HG02571 (cell line): ENCODE results near the gene ERCC1.

ENCODE experiments used
- ATAC-seq: cut with Tn5 transposase; IDR thresholded peaks from one replicate; pipeline ENCODE4 v1.9.1; 2021; ENCODE audit warnings: mild to moderate bottlenecking, moderate library complexity; ENCODE audit not compliant: unreplicated experiment

The ERCC1 gene

DNA sequence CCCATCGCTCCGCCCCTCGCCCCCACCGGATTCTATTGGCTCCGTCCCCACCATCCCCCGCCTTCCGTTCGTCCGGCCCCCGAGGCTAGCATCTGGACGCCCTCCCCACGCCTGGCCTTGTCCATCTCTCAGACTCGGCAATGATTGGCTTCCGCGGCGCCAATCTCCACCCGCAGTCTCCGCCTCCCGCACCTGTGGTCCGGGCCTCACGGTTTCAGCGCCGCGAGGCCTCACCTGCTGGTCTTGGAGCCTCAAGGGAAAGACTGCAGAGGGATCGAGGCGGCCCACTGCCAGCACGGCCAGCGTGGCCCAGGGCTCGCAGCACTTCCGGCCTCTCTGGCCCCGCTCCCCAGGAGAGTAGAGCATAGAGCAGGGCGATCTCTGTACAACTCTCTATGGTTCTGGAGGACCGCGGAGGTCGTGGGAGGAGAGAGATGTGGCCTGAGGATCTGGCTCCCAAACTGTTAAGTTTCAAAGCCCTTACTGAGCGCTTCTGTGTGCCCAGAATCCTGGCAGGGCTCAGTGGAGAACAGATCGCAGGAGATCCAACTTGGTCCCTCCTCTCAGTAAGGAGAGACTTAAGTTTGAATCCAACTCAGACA, at the start of gene ERCC1:
ERCC1 (minus strand) TSS at position 329 of the 602 bp plus-strand sequence. CDS start 543 bp downstream, outside the sequence.
- ATAC-seq = peak; percentile 61

DNA sequence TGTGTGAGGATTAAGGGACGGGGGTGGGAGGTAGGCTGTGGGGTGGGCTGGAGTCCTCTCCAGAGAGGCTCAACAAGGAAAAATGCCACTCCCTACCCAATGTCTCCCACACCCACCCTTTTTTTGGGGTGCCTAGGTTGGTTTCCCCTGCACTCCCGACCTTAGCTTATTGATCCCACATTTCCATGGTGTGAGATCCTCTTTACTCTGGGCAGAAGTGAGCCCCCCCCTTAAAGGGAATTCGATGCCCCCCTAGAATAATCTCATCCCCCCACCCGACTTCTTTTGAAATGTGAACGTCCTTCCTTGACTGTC, 49.6 kb upstream of the ERCC1 start:
- ATAC-seq = no peak

DNA sequence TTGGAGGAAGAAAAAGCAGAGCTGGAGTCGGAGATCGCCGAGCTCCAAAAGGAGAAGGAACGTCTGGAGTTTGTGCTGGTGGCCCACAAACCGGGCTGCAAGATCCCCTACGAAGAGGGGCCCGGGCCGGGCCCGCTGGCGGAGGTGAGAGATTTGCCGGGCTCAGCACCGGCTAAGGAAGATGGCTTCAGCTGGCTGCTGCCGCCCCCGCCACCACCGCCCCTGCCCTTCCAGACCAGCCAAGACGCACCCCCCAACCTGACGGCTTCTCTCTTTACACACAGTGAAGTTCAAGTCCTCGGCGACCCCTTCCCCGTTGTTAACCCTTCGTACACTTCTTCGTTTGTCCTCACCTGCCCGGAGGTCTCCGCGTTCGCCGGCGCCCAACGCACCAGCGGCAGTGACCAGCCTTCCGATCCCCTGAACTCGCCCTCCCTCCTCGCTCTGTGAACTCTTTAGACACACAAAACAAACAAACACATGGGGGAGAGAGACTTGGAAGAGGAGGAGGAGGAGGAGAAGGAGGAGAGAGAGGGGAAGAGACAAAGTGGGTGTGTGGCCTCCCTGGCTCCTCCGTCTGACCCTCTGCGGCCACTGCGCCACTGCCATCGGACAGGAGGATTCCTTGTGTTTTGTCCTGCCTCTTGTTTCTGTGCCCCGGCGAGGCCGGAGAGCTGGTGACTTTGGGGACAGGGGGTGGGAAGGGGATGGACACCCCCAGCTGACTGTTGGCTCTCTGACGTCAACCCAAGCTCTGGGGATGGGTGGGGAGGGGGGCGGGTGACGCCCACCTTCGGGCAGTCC, 49.0 kb upstream of the ERCC1 start:
- ATAC-seq = no peak

DNA sequence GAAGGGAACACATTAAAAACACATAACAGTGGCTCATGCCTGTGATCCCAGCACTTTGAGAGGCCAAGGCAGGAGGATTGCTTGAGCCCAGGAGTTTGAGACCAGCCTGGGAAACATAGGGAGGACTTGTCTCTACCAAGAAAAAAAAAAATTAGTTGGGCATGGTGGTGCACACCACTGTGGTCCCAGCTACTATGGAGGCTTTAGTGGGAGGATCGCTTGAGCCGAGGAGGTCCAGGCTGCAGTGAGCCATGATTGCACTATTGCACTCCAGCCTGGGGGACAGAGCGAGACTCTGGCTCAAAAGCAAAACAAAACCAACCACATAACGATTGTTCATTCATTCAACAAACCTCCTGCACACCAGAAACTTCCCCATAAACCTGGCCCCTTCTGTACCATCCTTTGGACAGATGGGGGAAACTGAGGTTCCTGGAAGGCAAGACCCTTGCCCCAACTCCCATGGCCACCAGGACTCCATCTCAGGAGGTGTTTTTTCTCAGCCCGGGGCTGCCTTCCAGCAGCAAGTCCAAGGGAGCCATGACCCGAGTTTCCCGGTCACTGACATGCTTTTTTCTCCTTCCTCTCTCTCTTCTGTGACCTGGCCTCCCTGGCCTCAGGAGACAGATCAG, 48.3 kb upstream of the ERCC1 start:
- no peak for ATAC-seq

DNA sequence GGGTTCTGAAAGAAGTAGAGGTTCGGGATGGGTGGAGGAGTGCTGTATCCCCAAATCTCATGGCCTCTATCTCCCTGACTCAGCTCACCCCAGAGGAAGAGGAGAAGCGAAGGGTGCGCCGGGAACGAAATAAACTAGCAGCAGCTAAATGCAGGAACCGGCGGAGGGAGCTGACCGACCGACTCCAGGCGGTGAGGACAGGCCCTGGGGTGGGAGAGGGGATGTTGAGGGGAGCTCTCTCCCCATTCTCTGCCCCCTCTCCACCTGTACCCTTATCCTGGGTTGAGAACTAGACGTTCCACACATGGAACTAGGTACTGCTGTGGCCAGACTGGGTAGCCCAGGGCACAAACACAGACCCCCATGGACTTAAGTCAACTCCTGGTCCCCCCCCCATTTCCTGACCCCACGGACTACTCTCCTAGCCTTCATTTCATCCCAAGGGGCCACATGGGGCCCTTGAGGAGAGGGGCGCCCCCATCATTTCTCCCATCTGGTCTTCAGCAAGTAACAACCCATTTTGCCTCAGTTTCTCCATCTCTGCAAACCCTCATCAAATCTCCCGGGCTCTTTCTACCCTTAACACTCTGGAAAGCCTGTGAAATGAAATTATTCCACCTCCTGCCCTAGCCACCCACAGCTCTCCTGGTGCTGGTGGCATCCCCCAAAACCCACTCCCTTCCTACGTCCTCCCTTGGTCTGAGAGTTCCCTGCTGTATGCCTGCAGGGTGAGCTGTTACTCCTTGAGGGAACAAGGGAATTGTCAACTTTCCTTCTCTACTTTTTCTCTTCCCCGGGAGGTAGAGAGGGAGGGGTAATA, 47.6 kb upstream of the ERCC1 start:
- no peak for ATAC-seq

DNA sequence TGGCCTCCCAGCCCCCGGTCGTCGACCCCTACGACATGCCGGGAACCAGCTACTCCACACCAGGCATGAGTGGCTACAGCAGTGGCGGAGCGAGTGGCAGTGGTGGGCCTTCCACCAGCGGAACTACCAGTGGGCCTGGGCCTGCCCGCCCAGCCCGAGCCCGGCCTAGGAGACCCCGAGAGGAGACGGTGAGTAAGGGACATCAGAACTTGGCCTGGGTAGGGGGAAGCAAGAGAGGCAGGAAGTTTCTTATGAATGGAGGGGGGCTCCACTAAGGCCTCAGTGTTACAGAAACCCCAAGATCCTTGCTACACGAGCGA, 47.0 kb upstream of the ERCC1 start:
- no peak for ATAC-seq

DNA sequence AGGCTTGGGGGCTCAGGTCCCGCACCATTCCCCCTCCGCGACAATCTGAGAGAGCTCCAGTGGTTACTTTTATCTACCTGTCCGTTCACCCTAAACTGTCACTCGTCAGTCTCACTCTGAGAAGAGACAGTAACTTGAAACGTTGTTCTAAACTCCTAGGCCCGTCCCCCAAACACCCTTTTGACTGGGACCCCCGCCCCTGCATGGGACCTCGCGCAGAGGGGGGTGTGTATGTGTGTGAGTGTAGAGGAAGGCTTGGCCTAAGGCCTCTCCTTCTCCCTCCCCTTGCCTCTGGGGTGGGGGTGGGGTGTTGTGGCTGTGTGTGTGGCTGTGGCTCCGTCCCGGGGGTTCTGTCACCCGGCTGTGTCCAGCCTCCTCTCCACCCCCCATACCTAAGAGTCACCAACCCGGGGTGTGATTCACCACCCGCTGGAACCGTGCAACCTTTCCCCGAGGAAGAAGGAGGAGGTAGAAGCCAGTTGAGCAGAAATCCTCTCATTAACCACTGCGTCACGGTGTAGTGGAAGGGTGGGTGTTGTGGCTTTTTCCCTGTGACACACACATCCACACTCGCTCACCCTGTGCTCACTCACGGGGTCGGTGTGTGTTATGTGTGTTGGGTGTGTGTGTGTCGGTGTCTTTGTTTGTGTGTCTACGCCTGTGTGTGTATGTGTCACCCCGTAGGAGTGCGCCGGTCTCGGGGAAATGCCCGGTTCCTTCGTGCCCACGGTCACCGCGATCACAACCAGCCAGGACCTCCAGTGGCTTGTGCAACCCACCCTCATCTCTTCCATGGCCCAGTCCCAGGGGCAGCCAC, 46.4 kb upstream of the ERCC1 start:
- ATAC-seq = no peak

DNA sequence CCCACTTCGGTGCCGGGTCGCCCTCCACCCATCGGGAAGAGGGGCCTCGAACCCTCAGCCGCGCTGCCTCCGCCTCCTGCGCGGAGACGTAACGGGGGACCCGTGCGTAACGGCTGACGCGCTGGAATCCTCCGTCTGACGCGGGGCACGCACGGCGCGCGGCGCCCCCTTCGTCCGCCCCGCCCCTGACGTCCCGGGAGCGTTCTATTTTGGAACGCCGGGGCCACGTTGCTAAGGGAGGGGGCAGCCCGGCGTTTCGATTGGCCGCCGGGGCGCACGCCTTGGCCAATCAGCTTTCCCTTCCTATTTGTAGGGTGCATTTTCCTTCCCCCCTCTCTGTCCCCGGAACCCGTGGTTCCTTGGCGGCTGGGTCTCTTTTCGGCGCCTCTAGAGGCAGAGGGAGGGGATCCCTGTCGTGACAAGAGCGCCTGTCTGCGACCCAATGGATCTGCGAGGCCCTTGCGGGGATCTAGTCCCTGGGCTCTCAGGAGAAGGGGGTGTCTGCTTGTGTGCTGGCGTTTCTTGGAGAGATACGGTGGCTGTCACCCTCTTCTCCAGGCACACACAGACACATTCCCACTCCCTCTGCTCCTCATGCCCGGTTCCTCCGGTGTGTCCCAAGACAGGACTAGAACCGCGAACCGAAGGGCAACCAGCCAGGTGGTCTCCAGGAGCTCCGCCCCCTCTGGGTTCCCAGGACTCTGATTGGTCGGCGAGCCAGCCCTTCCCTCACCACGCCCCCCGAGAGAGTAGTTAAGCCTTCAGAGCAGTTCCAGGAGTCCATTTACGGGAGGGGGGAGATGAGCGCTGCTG, 45.6 kb upstream of the ERCC1 start:
- ATAC-seq = peak; percentile 45

DNA sequence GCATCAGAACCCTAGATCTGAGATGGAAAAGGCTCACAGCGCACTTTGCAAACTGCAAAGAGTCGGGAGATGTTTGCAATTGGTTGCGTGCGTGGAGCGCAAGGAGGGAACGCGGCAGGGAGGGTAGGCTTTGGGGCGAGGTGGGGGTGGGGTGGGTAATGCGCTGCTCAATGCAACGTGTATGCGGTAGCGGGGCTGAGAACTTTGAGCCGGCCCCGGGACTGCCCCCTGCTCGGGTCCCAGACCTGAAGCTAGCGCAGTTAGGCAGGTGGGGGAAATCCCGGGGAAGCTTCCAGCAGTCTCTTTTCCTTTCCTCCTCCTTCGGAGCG, 45.0 kb upstream of the ERCC1 start:
- peak; percentile 26 for ATAC-seq

DNA sequence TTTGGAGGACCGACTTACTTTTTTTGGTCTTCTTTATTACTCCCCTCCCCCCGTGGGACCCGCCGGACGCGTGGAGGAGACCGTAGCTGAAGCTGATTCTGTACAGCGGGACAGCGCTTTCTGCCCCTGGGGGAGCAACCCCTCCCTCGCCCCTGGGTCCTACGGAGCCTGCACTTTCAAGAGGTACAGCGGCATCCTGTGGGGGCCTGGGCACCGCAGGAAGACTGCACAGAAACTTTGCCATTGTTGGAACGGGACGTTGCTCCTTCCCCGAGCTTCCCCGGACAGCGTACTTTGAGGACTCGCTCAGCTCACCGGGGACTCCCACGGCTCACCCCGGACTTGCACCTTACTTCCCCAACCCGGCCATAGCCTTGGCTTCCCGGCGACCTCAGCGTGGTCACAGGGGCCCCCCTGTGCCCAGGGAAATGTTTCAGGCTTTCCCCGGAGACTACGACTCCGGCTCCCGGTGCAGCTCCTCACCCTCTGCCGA, 44.5 kb upstream of the ERCC1 start:
- ATAC-seq = no peak

DNA sequence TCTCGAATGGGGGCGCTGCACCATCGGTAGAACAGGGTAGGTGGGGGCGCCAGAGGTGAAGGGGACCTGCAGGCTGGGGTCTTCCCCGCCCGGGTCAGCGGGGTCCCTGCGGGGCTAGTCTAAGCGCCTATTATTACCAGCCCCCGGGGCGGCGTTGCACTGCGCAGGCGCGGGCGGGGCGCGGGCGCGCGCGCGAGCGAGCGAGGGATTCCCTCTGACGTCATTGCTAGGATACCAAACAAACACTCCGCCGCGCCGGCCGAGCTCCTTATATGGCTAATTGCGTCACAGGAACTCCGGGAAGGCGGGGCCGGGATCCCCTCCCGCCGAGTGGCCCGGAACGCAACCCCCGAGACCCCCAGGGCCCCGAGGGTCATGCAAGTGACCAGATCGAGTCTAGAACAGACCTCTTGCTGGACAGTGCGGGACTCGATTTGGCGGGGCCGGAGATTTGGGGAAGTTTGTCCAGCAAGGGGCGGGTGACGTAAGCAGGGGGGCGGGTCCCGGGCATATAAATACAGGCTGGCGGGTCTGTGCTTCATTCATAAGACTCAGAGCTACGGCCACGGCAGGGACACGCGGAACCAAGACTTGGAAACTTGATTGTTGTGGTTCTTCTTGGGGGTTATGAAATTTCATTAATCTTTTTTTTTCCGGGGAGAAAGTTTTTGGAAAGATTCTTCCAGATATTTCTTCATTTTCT, 43.9 kb upstream of the ERCC1 start, which contains the start of gene FOSB:
FOSB (plus strand) TSS at position 541 of the 703 bp plus-strand sequence. CDS start 591 bp downstream, outside the sequence.
- peak; percentile 42 for ATAC-seq

DNA sequence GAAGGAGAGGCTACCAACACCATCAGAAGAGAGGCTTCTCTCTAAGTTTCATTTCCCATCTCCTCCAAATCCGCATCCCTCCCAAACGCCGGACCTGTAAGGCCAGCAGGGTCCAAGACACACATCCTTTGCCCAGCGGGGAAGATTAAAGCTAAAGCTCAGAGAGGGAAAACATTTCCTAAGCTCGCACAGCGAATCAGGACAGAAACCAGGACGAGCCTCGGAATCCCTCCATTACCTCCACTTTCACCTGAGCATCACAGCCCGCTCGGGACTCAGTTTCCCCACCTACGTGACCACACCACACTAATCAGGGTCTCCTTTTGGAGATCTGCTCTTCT, 43.4 kb upstream of the ERCC1 start:
- ATAC-seq = no peak

DNA sequence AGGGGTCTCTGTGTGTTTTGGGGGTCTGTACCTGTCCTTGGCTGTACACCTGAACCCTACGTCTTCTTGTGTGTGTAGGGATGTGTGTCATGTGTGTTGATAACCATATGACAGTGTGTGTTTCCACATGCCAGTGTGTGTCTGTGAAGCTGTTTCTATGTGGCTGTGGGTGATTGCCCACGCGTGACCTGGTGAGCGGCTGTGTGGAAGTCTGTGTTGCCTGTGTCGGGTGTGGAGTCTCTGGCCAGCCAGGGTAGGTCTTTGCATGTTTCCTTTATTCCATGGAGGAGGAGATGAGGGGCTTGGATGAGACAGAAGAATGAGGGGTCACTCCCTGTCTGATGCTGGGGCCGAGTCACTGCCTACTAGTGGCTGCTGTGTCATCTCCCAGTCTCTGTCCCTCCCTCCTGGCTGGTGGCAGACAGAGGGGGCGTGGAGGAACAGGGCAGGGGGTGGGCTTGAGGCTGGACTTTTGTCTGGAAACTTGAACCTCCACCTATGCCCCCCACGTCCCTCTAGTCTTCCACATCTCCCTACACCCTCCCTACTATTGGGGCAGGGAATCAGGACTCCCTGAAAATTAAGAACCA, 41.2 kb upstream of the ERCC1 start:
- ATAC-seq = no peak

DNA sequence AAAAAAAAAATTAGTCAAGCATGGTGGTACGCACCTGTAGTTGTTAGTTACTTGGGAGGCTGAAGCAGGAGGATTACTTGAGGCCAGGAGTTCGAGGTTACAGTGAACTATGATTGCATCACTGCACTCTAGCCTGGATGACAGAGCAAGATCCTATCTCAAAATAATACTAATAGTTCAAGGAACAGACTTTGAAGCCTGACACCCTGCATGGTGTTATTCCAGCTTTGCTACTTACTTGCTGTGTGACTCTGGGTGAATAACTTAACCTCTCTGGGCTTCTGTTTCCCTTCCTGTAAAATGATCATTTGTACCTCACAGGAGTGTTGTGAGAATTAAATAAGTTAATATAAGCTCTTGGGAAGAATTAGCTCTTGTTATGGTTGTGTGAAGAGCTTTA, 40.6 kb upstream of the ERCC1 start:
- ATAC-seq = no peak

DNA sequence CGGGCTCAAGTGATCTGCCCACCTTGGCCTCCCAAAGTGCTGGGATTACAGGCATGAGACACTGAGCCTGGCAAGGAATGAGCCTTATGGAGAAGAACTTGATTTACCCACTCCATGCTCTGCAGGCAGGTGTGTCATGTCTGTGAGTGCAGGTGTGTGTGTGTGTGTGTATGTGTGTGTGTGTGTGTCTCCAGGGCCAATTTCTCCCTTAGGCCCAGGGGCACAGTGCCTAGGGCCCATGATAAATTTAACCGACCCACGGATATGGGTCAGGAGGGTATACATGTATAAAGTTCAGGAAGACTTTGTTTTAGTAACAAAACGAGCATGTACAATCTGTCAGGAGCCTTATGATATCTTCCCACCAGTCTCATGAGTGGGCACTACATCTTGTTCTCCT, 39.5 kb upstream of the ERCC1 start:
- ATAC-seq = no peak

DNA sequence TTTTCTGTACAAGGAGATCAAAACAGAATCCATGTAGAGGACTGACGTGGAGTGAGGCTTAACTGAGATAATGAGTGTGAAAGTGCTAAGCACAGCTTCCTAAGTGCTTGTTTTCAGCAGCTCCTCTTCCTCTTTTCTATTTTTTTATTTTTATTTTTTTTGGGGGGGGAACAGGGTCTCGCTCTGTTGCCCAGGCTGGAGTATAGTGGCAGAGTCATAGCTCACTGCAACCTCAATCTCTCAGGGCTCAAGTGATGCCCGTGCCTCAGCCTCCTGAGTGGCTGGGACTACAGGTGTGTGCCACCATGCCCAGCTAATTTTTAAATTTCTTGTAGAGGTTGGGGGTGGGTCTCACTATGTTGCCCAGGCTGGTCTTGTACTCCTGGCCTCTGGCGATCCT, 38.5 kb upstream of the ERCC1 start:
- ATAC-seq = no peak

DNA sequence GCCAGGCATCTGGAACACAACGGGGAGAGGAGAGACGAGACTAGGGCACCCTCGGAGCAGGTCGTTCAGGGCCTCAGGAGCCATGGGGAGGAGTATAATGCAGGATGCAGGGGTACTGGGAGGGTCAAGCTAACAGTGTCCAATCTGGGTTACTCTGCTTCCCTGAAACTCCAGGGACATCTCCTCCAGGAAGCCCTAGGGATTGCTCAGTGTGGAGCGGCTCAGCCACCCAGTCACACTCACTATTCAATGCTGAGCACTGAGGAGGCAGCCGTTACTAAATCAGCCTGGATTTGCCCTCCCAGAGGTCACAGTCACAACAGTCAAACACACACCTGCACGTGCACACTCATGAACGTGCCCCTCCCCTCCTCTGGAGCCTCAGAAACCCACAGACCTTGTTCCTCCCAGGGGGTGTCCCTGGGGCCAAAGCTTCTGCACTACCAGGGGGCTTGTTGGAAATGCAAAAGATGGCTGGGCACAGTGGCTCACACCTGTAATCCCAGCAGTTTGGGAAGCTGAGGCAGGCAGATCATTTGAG, 37.2 kb upstream of the ERCC1 start:
- ATAC-seq = no peak

DNA sequence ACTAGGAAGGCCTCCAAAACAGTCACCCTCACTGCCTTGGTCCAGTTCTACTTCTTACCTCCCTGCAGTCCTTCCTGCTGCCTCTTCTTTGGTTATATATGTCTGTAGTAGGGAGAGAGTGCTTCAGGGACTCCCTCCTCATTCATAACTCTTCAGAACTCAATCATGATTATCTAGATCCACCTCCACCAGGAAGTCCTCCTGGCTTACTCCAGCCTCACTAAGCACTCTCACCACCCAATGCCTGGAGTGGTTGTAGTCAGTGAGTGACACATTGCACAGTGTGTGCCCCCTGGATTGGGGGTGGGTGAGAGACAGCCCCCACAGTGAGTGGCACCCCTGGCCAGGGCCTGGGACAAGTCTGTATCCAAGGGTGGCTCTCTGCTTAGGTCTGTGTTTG, 34.1 kb upstream of the ERCC1 start:
- ATAC-seq = no peak

DNA sequence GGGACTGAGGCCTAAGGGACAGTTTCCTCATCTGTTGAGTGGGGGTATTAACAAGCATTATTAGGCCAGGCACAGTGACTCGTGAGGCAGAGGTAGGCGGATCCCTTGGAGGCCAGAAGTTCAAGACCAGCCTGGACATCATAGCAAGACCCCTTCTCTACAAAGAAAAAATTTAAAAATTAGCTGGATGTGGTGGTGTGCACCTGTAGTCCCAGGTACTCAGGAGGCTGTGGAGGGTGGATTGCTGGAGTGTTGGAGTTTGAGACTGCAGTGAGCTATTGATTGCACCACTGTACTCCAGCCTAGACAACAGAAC, 32.7 kb upstream of the ERCC1 start:
- no peak for ATAC-seq
